Right renal pelvis (tissue), 4 donors: ENCODE data around the gene ZNF839. TPM values are rescaled to one million over a fixed set of nuclear protein-coding genes. Genes with fewer than 3 reads are reported as not detected.

Experiments used
- DNase-seq, 4 donors: peaks; one replicate each; pipeline ENCODE4 v3.0.0-alpha.2; 2013; ENCODE audit warnings: low read depth in 4 of 4, low spot score in 3 of 4, missing footprints in 1 of 4
- polyA plus RNA-seq, 4 donors: library from polyadenylated mRNA; unstranded; fragments of 120-200 nt; gene quantifications; one replicate each; pipeline ENCODE4 v1.2.1, GENCODE V29; 2013; ENCODE audit not compliant: insufficient read length in 4 of 4

ZNF839 gene
- polyA plus RNA-seq, 4 donors: 14.0 to 17.3 (median 15.3) TPM

- DNase-seq: no peak
Observed at GRCh38 chr14:102371361-102371760, 51.8 kb downstream of the ZNF839 start.

- DNase-seq: no peak
Observed at GRCh38 chr14:102373110-102373509, 53.6 kb downstream of the ZNF839 start.

GRCh38 chr14:102374264-102374663, 54.7 kb downstream of the ZNF839 start:
- DNase-seq: no peak

- no peak for DNase-seq
Observed at GRCh38 chr14:102375119-102375518, 55.6 kb downstream of the ZNF839 start.

GRCh38 chr14:102377696-102378095, 58.1 kb downstream of the ZNF839 start:
- no peak for DNase-seq

- no peak for DNase-seq
Observed at GRCh38 chr14:102378830-102379229, 59.3 kb downstream of the ZNF839 start.

- no peak for DNase-seq
Observed at GRCh38 chr14:102387086-102387485, 67.5 kb downstream of the ZNF839 start.

- DNase-seq: no peak
Observed at GRCh38 chr14:102389246-102389645, 69.7 kb downstream of the ZNF839 start.

- DNase-seq: no peak
Observed at GRCh38 chr14:102390064-102390855, 70.7 kb downstream of the ZNF839 start.

Other genes with a start within 250 kb of the ZNF839 start
- gene HSP90AA1, start 232.7 kb upstream of the ZNF839 start, polyA plus RNA-seq: 100 to 1,000 TPM; 684 to 793 (median 736) TPM
- gene WDR20, start 179.8 kb upstream of the ZNF839 start, polyA plus RNA-seq: 10 to 100 TPM; 26.3 to 33.2 (median 30.8) TPM
- 10 to 100 TPM; 25.1 to 29.6 (median 27.2) TPM for gene MOK, start 14.6 kb upstream of the ZNF839 start, polyA plus RNA-seq
- 10 to 100 TPM; 38.0 to 43.8 (median 40.2) TPM for gene CINP, start 43.1 kb downstream of the ZNF839 start, polyA plus RNA-seq
- gene TECPR2, start 43.2 kb downstream of the ZNF839 start, polyA plus RNA-seq: 10 to 100 TPM; 16.7 to 19.9 (median 16.8) TPM
- gene ANKRD9, start 190.0 kb downstream of the ZNF839 start, polyA plus RNA-seq: 1 to 10 TPM; 5.1 to 8.4 (median 5.8) TPM